Erythroblast (primary cell): Measurements from ENCODE around the gene CORIN.

Experiments used
- GATA1 ChIP-seq: IDR thresholded peaks from 2 replicates; pipeline ENCODE4 v1.6.1; 2011; ENCODE audit warnings: low read depth, mild to moderate bottlenecking, control low read depth, low read length, moderate library complexity
- POLR2A ChIP-seq: IDR thresholded peaks from 2 replicates; pipeline ENCODE4 v1.6.1; 2011; ENCODE audit warnings: mild to moderate bottlenecking, low read length

- TF ChIP-seq POLR2A (no peak), GATA1 (no peak)
Measured at GRCh38 chr4:47858006-47858405, 20.1 kb upstream of the CORIN start.
